Muscle of leg (tissue), 11 donors: Measurements from ENCODE around the gene EMB. TPM values are rescaled to one million over a fixed set of nuclear protein-coding genes. Genes with fewer than 3 reads are reported as not detected.
"Not testable (repeated sequence)": the region's sequence is repeated elsewhere in the genome, so short reads cannot be mapped to it uniquely, and the experiment has no call there.

Source experiments
- DNase-seq: peaks from one replicate; pipeline ENCODE4 v3.0.0; 2013
- H3K27ac ChIP-seq: one replicate; pipeline ENCODE4 v1.5.1; 2013; ENCODE audit warnings: mild to moderate bottlenecking, low read length, control low read depth
- H3K27me3 ChIP-seq: one replicate; pipeline ENCODE4 v1.6.1; 2013; ENCODE audit warnings: low read length; ENCODE audit not compliant: control insufficient read depth, insufficient read depth
- H3K36me3 ChIP-seq: one replicate; pipeline ENCODE4 v1.6.1; 2013; ENCODE audit warnings: low read length; ENCODE audit not compliant: control insufficient read depth, insufficient read depth
- H3K4me1 ChIP-seq: one replicate; pipeline ENCODE4 v1.6.1; 2013; ENCODE audit warnings: low read length; ENCODE audit not compliant: control insufficient read depth, insufficient read depth
- H3K4me3 ChIP-seq: one replicate; pipeline ENCODE4 v1.5.1; 2013; ENCODE audit warnings: low read length, control low read depth
- H3K9me3 ChIP-seq: replicated peaks from 2 replicates; pipeline ENCODE4 v1.6.1; 2013; ENCODE audit warnings: low read depth, low read length; ENCODE audit not compliant: control insufficient read depth
- WGBS: methylation state at CpG from one replicate; pipeline ENCODE4 v1.1.5; 2013; ENCODE audit warnings: missing lambda C conversion rate; ENCODE audit not compliant: insufficient coverage; 5-methylcytosine and 5-hydroxymethylcytosine counted together
- polyA plus RNA-seq, 8 donors: library from polyadenylated mRNA; unstranded; fragments of 120-200 nt; gene quantifications; one replicate each; pipeline versions ENCODE4 v1.2.1 to v1.2.3, GENCODE V29; 2013; ENCODE audit warnings: inconsistent platforms in 1 of 8, low replicate concordance in 1 of 8; ENCODE audit not compliant: insufficient read length in 8 of 8, insufficient read depth in 1 of 8
- total RNA-seq: library from RNA; stranded (reverse); fragments of 120-200 nt; gene quantifications from one replicate; pipeline ENCODE4 v1.2.4, GENCODE V29; 2013

Gene EMB
- total and polyA plus RNA-seq, 9 donors: 2.3 to 5.9 (median 3.2) TPM

GRCh38 chr5:50447941-50448340, 6.9 kb upstream of the EMB start:
- DNase-seq: no peak
- Histone ChIP-seq H3K4me1 (no peaks in the 10 kb centered on the region), H3K27ac (no peak overlapping the region), H3K27me3 (no peaks in the 10 kb centered on the region), H3K36me3 (no peaks in the 10 kb centered on the region), H3K9me3 (no peaks in the 10 kb centered on the region), H3K4me3 (no peak overlapping the region)
- WGBS: 78% methylated on average over 4 of the region's 7 CpGs

GRCh38 chr5:50447228-50447627, 6.1 kb upstream of the EMB start:
- H3K27me3 ChIP-seq: no peaks in the 10 kb centered on the region
- H3K9me3 ChIP-seq: no peaks in the 10 kb centered on the region
- no peak overlapping the region for H3K27ac ChIP-seq
- no peaks in the 10 kb centered on the region for H3K36me3 ChIP-seq
- no peak overlapping the region for H3K4me3 ChIP-seq
- DNase-seq: no peak
- H3K4me1 ChIP-seq: no peaks in the 10 kb centered on the region

- Histone ChIP-seq H3K36me3 (no peaks in the 10 kb centered on the region), H3K27me3 (peaks cover 9% of the 10 kb centered on the region), H3K4me3 (no peak overlapping the region), H3K9me3 (no peaks in the 10 kb centered on the region), H3K27ac (no peak overlapping the region), H3K4me1 (peaks cover 5% of the 10 kb centered on the region)
- DNase-seq: no peak
- no CpG with 5 or more reads among the region's 6 CpGs for WGBS
Observed at GRCh38 chr5:50445296-50445949, 4.3 kb upstream of the EMB start.

GRCh38 chr5:50442559-50443539, 1.8 kb upstream of the EMB start:
- not testable (repeated sequence) for H3K4me3 ChIP-seq, H3K9me3 ChIP-seq, DNase-seq, H3K27ac ChIP-seq, H3K36me3 ChIP-seq, H3K4me1 ChIP-seq
- no CpG with 5 or more reads among the region's 4 CpGs for WGBS
- H3K27me3 ChIP-seq: peaks cover 12% of the 10 kb centered on the region

- H3K4me1 ChIP-seq: peaks cover 5% of the 10 kb centered on the region
- H3K27me3 ChIP-seq: peaks cover 12% of the 10 kb centered on the region
- 0% methylated on average over 2 of the region's 9 CpGs for WGBS
- H3K4me3 ChIP-seq: peak overlapping the region; percentile 34
- no peak overlapping the region for H3K27ac ChIP-seq
- H3K9me3 ChIP-seq: no peaks in the 10 kb centered on the region
- DNase-seq: no peak
- H3K36me3 ChIP-seq: no peaks in the 10 kb centered on the region
Observed at GRCh38 chr5:50441493-50441955, 436 bp upstream of the EMB start.

GRCh38 chr5:50439221-50439620, 1.9 kb downstream of the EMB start:
- no peak overlapping the region for H3K27ac ChIP-seq
- no peak overlapping the region for H3K4me3 ChIP-seq
- DNase-seq: no peak
- H3K4me1 ChIP-seq: peaks cover 5% of the 10 kb centered on the region
- WGBS: no CpG with 5 or more reads among the region's 3 CpGs
- no peaks in the 10 kb centered on the region for H3K36me3 ChIP-seq
- peaks cover 12% of the 10 kb centered on the region for H3K27me3 ChIP-seq
- H3K9me3 ChIP-seq: no peaks in the 10 kb centered on the region

GRCh38 chr5:50438060-50438459, 3.0 kb downstream of the EMB start:
- 40% methylated on average over 1 of the region's 3 CpGs for WGBS
- not testable (repeated sequence) for H3K4me1 ChIP-seq

GRCh38 chr5:50435168-50435567, 5.9 kb downstream of the EMB start:
- Histone ChIP-seq H3K36me3 (no peaks in the 10 kb centered on the region), H3K27me3 (peaks cover 2% of the 10 kb centered on the region), H3K27ac (no peak overlapping the region), H3K4me3 (no peak overlapping the region), H3K9me3 (no peaks in the 10 kb centered on the region), H3K4me1 (no peaks in the 10 kb centered on the region)
- WGBS: 100% methylated on average over 1 of the region's 3 CpGs
- no peak for DNase-seq

More at GRCh38 chr5:50438060-50438459, 3.0 kb downstream of the EMB start:
- H3K36me3 ChIP-seq, DNase-seq, H3K9me3 ChIP-seq, H3K27ac ChIP-seq, H3K4me3 ChIP-seq: not testable (repeated sequence)
- H3K27me3 ChIP-seq: peaks cover 12% of the 10 kb centered on the region

- not testable (repeated sequence) for H3K27ac ChIP-seq, H3K27me3 ChIP-seq, H3K36me3 ChIP-seq, H3K9me3 ChIP-seq, H3K4me3 ChIP-seq, H3K4me1 ChIP-seq
- DNase-seq: peak; percentile 54
- WGBS: 0% methylated on average over 2 of the region's 3 CpGs
Observed at GRCh38 chr5:50431133-50431904, 9.8 kb downstream of the EMB start.
